PC-3 (cell line): Measurements from ENCODE around the gene AP1M1.

Source experiments
- CTCF ChIP-seq: fragments of 300-600 bp; sonication (generic); conservative IDR thresholded peaks from 2 replicates; pipeline ENCODE4 v1.5.1; 2017; ENCODE audit warnings: antibody characterized with exemption, low read depth, mild to moderate bottlenecking, low read length
- EZH2phosphoT487 ChIP-seq: fragments of 300-600 bp; sonication (generic); IDR thresholded peaks from 2 replicates; pipeline ENCODE4 v1.6.1; 2018; ENCODE audit warnings: mild to moderate bottlenecking, antibody characterized with exemption, low read length, borderline replicate concordance

DNA sequence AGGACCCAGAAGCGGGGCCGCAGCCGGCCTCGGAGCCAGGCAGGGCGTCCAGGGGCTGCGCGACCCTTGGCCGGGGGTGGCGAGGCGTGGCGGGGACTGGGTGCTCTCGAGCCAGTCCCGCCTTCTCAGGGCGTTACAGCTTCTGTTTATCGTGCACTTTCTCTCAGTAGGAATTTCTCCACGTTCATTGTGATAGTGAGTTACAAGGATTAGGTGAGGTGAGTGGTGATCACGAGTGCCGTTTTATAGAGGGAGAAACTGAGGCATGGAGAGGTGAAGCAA lies 600 bp downstream of the AP1M1 start:
- TF ChIP-seq CTCF, result no peak
- TF ChIP-seq EZH2phosphoT487, result no peak
